ENCODE results near the gene SPTLC3. TPM values are rescaled to one million over a fixed set of nuclear protein-coding genes. Genes with fewer than 3 reads are reported as not detected.

The SPTLC3 gene
- total RNA-seq, 2 experiments from 2014 or later = 0.38 to 0.59 TPM

GRCh38 chr20:13007596-13007995 lies 1.2 kb upstream of the SPTLC3 start:
- TF ChIP-seq, protein P1, sequence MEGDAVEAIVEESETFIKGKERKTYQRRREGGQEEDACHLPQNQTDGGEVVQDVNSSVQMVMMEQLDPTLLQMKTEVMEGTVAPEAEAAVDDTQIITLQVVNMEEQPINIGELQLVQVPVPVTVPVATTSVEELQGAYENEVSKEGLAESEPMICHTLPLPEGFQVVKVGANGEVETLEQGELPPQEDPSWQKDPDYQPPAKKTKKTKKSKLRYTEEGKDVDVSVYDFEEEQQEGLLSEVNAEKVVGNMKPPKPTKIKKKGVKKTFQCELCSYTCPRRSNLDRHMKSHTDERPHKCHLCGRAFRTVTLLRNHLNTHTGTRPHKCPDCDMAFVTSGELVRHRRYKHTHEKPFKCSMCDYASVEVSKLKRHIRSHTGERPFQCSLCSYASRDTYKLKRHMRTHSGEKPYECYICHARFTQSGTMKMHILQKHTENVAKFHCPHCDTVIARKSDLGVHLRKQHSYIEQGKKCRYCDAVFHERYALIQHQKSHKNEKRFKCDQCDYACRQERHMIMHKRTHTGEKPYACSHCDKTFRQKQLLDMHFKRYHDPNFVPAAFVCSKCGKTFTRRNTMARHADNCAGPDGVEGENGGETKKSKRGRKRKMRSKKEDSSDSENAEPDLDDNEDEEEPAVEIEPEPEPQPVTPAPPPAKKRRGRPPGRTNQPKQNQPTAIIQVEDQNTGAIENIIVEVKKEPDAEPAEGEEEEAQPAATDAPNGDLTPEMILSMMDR (IDR thresholded peaks at IDR 0.05) = no peak
- Histone ChIP-seq H3K27ac (ENCODE audit: low read depth in 1 of 2, low read length in 2 of 2) (no peak overlapping the region), H3K9me3 (ENCODE audit: control insufficient read depth in 1 of 2, insufficient read depth in 1 of 2, low read length in 2 of 2) (no peaks in the 10 kb centered on the region), H3K36me3 (ENCODE audit: insufficient read depth, low read length) (no peaks in the 10 kb centered on the region), H3K27me3 (ENCODE audit: control insufficient read depth in 1 of 2, insufficient read depth in 2 of 2, low read length in 2 of 2) (no peaks in the 10 kb centered on the region), H3K4me3 (ENCODE audit: low read length) (no peak overlapping the region), H3K4me1 (ENCODE audit: insufficient read depth, low read length) (peaks cover 6% of the 10 kb centered on the region)
- no peak overlapping the region for H3K4me3 Mint-ChIP-seq
- intact Hi-C loops (cut with DNase I, micrococcal nuclease) = no loop called here
- no peaks in the 10 kb centered on the region for H3K9me3 Mint-ChIP-seq
- peaks cover 38% of the 10 kb centered on the region for H3K4me1 Mint-ChIP-seq (ENCODE audit: low read depth)
- no peaks in the 10 kb centered on the region for H3K27me3 Mint-ChIP-seq
- DNase-seq (no peak), ATAC-seq (ENCODE audit: poor library complexity) (no peak)
- no peaks in the 10 kb centered on the region for H3K36me3 Mint-ChIP-seq (ENCODE audit: low read depth)
- CTCF ChIA-PET = no interaction called here
- POLR2A ChIA-PET = no interaction called here
- no peak overlapping the region for H3K27ac Mint-ChIP-seq

DNA sequence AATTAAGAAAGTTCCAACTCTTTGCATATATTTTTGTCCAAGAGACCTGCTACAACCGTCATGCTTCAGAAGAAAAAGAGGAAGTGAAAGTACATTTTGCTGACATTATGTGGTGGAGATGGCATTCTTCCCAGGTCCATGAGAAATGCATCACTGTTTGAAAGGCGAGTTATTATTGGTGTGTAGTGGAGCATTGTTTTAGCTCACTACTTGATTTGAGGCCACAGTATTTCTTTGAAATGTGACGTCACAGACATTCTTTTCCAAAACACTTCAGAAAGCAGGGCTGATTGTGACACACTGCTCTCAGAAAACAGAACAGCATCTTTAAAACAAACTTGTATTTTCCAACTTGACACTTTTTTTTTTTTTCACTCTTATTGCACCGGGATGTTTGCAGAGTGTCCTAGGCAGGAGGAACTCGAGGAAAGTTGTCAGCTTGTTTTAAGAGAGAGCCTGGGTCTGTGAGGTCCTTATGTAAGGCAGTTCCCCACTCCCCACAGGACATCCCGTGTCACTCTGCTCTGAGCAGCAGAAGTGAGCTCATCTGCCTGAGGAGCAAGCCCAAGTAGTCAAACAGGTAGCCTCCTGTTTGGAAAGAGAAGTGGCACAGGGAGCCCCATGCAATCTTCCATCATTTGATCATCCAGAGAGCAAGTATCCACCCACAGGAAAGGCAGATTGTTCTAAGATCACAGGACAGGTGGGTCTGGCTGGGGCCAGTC lies 1.1 kb downstream of the SPTLC3 start:
- no peaks in the 10 kb centered on the region for H3K36me3 Mint-ChIP-seq (ENCODE audit: low read depth)
- Histone ChIP-seq H3K27ac (ENCODE audit: low read depth in 1 of 2, low read length in 2 of 2) (no peak overlapping the region), H3K27me3 (ENCODE audit: control insufficient read depth in 1 of 2, insufficient read depth in 2 of 2, low read length in 2 of 2) (no peaks in the 10 kb centered on the region), H3K36me3 (ENCODE audit: insufficient read depth, low read length) (no peaks in the 10 kb centered on the region), H3K4me1 (ENCODE audit: insufficient read depth, low read length) (peaks cover 6% of the 10 kb centered on the region), H3K4me3 (ENCODE audit: low read length) (peak overlapping the region; percentile 43), H3K9me3 (ENCODE audit: control insufficient read depth in 1 of 2, insufficient read depth in 1 of 2, low read length in 2 of 2) (no peaks in the 10 kb centered on the region)
- intact Hi-C loops (cut with DNase I, micrococcal nuclease) = no loop called here
- no peaks in the 10 kb centered on the region for H3K27me3 Mint-ChIP-seq
- peak; percentile 83 for ATAC-seq (ENCODE audit: poor library complexity)
- H3K4me3 Mint-ChIP-seq = peak overlapping the region; percentile 78
- POLR2A ChIA-PET = no interaction called here
- peaks cover 48% of the 10 kb centered on the region for H3K4me1 Mint-ChIP-seq (ENCODE audit: low read depth)
- H3K27ac Mint-ChIP-seq = peak overlapping the region; percentile 81
- TF ChIP-seq, protein P1 (IDR thresholded peaks at IDR 0.05) = no peak
- CTCF ChIA-PET = no interaction called here
- DNase-seq = peak in 3 of 14 experiments; percentile 33 to 51 (median 47)
- no peaks in the 10 kb centered on the region for H3K9me3 Mint-ChIP-seq

DNA sequence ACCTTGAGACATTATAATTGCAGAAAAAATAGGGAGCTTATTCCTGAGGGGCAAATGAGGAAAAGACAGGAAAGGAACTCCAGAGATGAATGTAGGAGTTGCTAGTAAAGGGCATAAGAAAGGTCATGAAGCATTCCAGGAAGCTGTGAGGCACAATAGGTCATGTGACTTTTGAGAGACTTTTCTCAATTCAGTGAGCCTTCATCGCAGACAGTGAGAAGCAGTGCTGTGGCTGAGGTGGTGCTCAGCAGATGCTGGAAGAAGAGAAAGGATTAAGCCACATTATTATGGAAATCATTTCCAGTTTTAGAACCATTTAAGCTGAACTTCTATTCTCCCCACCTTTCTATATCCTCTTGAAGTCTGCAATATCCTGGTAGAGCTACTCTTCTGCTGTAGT lies 4.1 kb downstream of the SPTLC3 start:
- POLR2A ChIA-PET = no interaction called here
- TF ChIP-seq, protein P1 (IDR thresholded peaks at IDR 0.05) = no peak
- peaks cover 48% of the 10 kb centered on the region for H3K4me1 Mint-ChIP-seq (ENCODE audit: low read depth)
- H3K4me3 Mint-ChIP-seq = no peak overlapping the region
- ATAC-seq (ENCODE audit: poor library complexity) = no peak
- no peaks in the 10 kb centered on the region for H3K27me3 Mint-ChIP-seq
- no peak overlapping the region for H3K27ac Mint-ChIP-seq
- Histone ChIP-seq H3K4me1 (ENCODE audit: insufficient read depth, low read length) (peaks cover 6% of the 10 kb centered on the region), H3K4me3 (ENCODE audit: low read length) (no peak overlapping the region), H3K27me3 (ENCODE audit: control insufficient read depth in 1 of 2, insufficient read depth in 2 of 2, low read length in 2 of 2) (no peaks in the 10 kb centered on the region), H3K9me3 (ENCODE audit: control insufficient read depth in 1 of 2, insufficient read depth in 1 of 2, low read length in 2 of 2) (no peaks in the 10 kb centered on the region), H3K27ac (ENCODE audit: low read depth in 1 of 2, low read length in 2 of 2) (no peak overlapping the region), H3K36me3 (ENCODE audit: insufficient read depth, low read length) (no peaks in the 10 kb centered on the region)
- CTCF ChIA-PET = no interaction called here
- intact Hi-C loops (cut with DNase I, micrococcal nuclease) = no loop called here
- H3K9me3 Mint-ChIP-seq = no peaks in the 10 kb centered on the region
- no peak for DNase-seq
- no peaks in the 10 kb centered on the region for H3K36me3 Mint-ChIP-seq (ENCODE audit: low read depth)

Measured in CD4-positive, alpha-beta T cell (primary cell).